HEK293 (cell line): ENCODE results near the gene EXOC3L2.

Source experiments
- CTCF ChIP-seq: fragments of 450-650 bp; formaldehyde crosslinking; IDR thresholded peaks from 2 replicates; pipeline ENCODE4 v1.5.1; 2016; ENCODE audit warnings: missing biosample characterization, missing genetic modification characterization
- PATZ1 ChIP-seq: fragments of 450-650 bp; formaldehyde crosslinking; IDR thresholded peaks from 2 replicates; pipeline ENCODE4 v1.5.1; 2016; ENCODE audit warnings: missing biosample characterization, missing genetic modification characterization
- SALL2 ChIP-seq: fragments of 450-650 bp; formaldehyde crosslinking; IDR thresholded peaks from 2 replicates; pipeline ENCODE4 v1.5.0; 2017; ENCODE audit warnings: missing biosample characterization, mild to moderate bottlenecking, missing genetic modification characterization, borderline replicate concordance
- TCF7L2 ChIP-seq: IDR thresholded peaks from 2 replicates; pipeline ENCODE4 v1.6.1; 2011; ENCODE audit warnings: low read depth, mild to moderate bottlenecking, inconsistent platforms, low read length, moderate library complexity, borderline replicate concordance
- YY1 ChIP-seq: fragments of 450-650 bp; formaldehyde crosslinking; IDR thresholded peaks from 2 replicates; pipeline ENCODE4 v1.5.1; 2018; ENCODE audit warnings: missing biosample characterization, missing genetic modification characterization
- ZBTB11 ChIP-seq: fragments of 450-650 bp; formaldehyde crosslinking; conservative IDR thresholded peaks from 2 replicates; pipeline ENCODE4 v1.5.1; 2016; ENCODE audit warnings: low read depth, missing biosample characterization, missing genetic modification characterization
- ZNF274 ChIP-seq, 2 experiments: fragments of 200-500 bp in 1 of 2; fragments of 450-650 bp in 1 of 2; sonication (Bioruptor generic) in 1 of 2; formaldehyde crosslinking in 1 of 2; IDR thresholded peaks; 2 replicates each; pipeline versions ENCODE4 v1.5.1 to v1.6.1; 2014 to 2016; ENCODE audit warnings: borderline replicate concordance in 1 of 2, inconsistent platforms in 1 of 2, low read length in 1 of 2, missing biosample characterization in 1 of 2, missing genetic modification characterization in 1 of 2
- ZNF510 ChIP-seq: fragments of 450-650 bp; formaldehyde crosslinking; IDR thresholded peaks from 2 replicates; pipeline ENCODE4 v1.5.1; 2018; ENCODE audit warnings: mild to moderate bottlenecking, missing genetic modification characterization, missing biosample characterization; ENCODE audit not compliant: insufficient replicate concordance
- ZNF549 ChIP-seq: fragments of 450-650 bp; IDR thresholded peaks from 2 replicates; pipeline ENCODE4 v1.5.1; 2018; ENCODE audit warnings: missing biosample characterization, missing genetic modification characterization, mild to moderate bottlenecking, inconsistent platforms, moderate library complexity
- ZNF561 ChIP-seq: fragments of 450-650 bp; IDR thresholded peaks from 2 replicates; pipeline ENCODE4 v1.5.1; 2018; ENCODE audit warnings: missing biosample characterization, missing genetic modification characterization, borderline replicate concordance
- ZNF768 ChIP-seq: fragments of 450-650 bp; formaldehyde crosslinking; IDR thresholded peaks from 2 replicates; pipeline ENCODE4 v1.5.1; 2018; ENCODE audit warnings: missing biosample characterization, mild to moderate bottlenecking, missing genetic modification characterization
- ZNF777 ChIP-seq: fragments of 450-650 bp; formaldehyde crosslinking; IDR thresholded peaks from 2 replicates; pipeline ENCODE4 v1.5.1; 2017; ENCODE audit warnings: missing biosample characterization, missing genetic modification characterization, borderline replicate concordance

- no peak for TF ChIP-seq CTCF
- TF ChIP-seq ZNF510 = no peak
- TF ChIP-seq ZNF274 (IDR thresholded peaks at IDR 0.05; ENCODE audit: low read length) = no peak
- no peak for TF ChIP-seq ZNF274 (tag by site-specific recombination; IDR thresholded peaks at IDR 0.05; ENCODE audit: borderline replicate concordance)
- TF ChIP-seq YY1 (tag by site-specific recombination) = no peak
- no peak for TF ChIP-seq ZNF549
- no peak for TF ChIP-seq PATZ1
- no peak for TF ChIP-seq ZBTB11 (tag by site-specific recombination)
- no peak for TF ChIP-seq TCF7L2
- TF ChIP-seq SALL2 (tag by site-specific recombination) = no peak
- TF ChIP-seq ZNF777 (tag by site-specific recombination) = no peak
- TF ChIP-seq ZNF561 (tag by site-specific recombination) = no peak
- TF ChIP-seq ZNF768 = no peak
Measured at GRCh38 chr19:45224645-45225044, 20.6 kb downstream of the EXOC3L2 start.
